Panc1 (cell line): Measurements from ENCODE around the gene C1orf50.

Experiments
- POLR2AphosphoS5 ChIP-seq: IDR thresholded peaks from 2 replicates; pipeline ENCODE4 v1.6.1; 2012; ENCODE audit warnings: mild to moderate bottlenecking, low read depth, low read length, moderate library complexity
- SIN3A ChIP-seq: IDR thresholded peaks from 2 replicates; pipeline ENCODE4 v1.6.1; 2012; ENCODE audit warnings: low read depth, mild to moderate bottlenecking, low read length, moderate library complexity, borderline replicate concordance; ENCODE audit not compliant: insufficient read depth
- TF ChIP-seq, protein P1 (sequence below): fragments of 450-650 bp; IDR thresholded peaks from 2 replicates; pipeline ENCODE4 v1.5.1; 2017; ENCODE audit warnings: mild to moderate bottlenecking
- TF ChIP-seq, protein P2 (sequence below), 2 experiments: IDR thresholded peaks; 2 replicates each; pipeline ENCODE4 v1.6.1; 2011 to 2012; ENCODE audit warnings: low read depth in 2 of 2, control low read depth in 1 of 2, low read length in 1 of 2, mild to moderate bottlenecking in 1 of 2, moderate library complexity in 1 of 2; ENCODE audit not compliant: insufficient read depth in 1 of 2

DNA sequence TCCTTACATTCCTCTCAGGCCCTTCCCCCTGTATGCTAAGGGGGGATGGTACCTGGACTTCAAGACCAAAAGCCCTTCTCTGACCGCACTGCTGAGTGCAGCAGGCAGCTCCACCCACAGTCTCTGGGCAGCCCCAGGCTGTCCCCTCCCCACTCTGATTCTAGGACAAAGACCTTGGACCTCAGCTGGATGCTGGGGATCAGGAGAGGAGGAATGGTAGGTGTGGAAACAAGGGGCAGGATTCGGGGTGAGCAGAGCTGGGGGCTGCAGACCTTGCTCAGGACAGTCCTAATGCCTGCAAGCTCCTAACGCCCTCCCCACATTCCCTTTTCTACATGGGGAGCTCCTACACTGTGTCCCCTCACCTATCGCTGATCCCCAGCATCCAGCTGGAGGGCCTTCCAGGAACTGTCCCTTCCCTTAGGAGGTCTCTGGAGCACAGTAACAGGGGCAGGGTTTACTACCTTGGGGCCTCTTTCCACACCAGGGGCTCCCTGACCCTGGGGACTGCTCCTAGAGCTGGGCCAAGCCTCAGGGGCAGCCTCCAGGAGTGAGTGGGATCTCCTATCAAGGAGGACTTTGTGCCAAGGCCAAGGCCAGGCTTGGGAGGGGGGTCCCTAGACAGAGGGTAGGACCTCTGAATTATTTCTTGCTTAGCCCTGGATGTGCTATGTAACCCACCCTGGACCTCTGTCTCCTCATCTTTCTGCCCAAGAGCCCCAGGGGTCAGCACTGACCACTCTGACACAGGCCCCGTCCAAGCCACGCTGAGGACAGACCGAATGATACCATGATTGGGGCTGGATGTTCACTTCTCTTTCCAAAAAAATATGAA, 32.6 kb upstream of the C1orf50 start:
- TF ChIP-seq, protein P1, sequence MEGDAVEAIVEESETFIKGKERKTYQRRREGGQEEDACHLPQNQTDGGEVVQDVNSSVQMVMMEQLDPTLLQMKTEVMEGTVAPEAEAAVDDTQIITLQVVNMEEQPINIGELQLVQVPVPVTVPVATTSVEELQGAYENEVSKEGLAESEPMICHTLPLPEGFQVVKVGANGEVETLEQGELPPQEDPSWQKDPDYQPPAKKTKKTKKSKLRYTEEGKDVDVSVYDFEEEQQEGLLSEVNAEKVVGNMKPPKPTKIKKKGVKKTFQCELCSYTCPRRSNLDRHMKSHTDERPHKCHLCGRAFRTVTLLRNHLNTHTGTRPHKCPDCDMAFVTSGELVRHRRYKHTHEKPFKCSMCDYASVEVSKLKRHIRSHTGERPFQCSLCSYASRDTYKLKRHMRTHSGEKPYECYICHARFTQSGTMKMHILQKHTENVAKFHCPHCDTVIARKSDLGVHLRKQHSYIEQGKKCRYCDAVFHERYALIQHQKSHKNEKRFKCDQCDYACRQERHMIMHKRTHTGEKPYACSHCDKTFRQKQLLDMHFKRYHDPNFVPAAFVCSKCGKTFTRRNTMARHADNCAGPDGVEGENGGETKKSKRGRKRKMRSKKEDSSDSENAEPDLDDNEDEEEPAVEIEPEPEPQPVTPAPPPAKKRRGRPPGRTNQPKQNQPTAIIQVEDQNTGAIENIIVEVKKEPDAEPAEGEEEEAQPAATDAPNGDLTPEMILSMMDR = no peak
- no peak for TF ChIP-seq POLR2AphosphoS5
- TF ChIP-seq, protein P2, sequence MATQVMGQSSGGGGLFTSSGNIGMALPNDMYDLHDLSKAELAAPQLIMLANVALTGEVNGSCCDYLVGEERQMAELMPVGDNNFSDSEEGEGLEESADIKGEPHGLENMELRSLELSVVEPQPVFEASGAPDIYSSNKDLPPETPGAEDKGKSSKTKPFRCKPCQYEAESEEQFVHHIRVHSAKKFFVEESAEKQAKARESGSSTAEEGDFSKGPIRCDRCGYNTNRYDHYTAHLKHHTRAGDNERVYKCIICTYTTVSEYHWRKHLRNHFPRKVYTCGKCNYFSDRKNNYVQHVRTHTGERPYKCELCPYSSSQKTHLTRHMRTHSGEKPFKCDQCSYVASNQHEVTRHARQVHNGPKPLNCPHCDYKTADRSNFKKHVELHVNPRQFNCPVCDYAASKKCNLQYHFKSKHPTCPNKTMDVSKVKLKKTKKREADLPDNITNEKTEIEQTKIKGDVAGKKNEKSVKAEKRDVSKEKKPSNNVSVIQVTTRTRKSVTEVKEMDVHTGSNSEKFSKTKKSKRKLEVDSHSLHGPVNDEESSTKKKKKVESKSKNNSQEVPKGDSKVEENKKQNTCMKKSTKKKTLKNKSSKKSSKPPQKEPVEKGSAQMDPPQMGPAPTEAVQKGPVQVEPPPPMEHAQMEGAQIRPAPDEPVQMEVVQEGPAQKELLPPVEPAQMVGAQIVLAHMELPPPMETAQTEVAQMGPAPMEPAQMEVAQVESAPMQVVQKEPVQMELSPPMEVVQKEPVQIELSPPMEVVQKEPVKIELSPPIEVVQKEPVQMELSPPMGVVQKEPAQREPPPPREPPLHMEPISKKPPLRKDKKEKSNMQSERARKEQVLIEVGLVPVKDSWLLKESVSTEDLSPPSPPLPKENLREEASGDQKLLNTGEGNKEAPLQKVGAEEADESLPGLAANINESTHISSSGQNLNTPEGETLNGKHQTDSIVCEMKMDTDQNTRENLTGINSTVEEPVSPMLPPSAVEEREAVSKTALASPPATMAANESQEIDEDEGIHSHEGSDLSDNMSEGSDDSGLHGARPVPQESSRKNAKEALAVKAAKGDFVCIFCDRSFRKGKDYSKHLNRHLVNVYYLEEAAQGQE (IDR thresholded peaks at IDR 0.05; ENCODE audit: insufficient read depth in 1 of 2, low read depth in 2 of 2, low read length in 1 of 2) = no peak
- TF ChIP-seq SIN3A = no peak
